T-cell (primary cell): ENCODE data around the gene CIDEA. TPM values are rescaled to one million over a fixed set of nuclear protein-coding genes. Genes with fewer than 3 reads are reported as not detected.

Experiments
- ATAC-seq, 4 experiments: fragments of 200-7000 bp in 3 of 4; fragments of 150-1000 bp in 1 of 4; cut with Tn5 transposase; replicated peaks in 1 of 4; 1 replicate in 3 of 4; 2 replicates in 1 of 4; pipeline ENCODE4 v1.10.0; 2021; ENCODE audit warnings: moderate library complexity in 3 of 4, mild to moderate bottlenecking in 2 of 4, moderate number of reproducible peaks in 1 of 4
- CTCF ChIA-PET, 2 donors: fragments of 300-600 bp; sonication (Branson Sonifier 250); formaldehyde crosslinking; loops; one replicate each; lab custom pipeline; 2022; ENCODE audit warnings: antibody characterized with exemption in 2 of 2; lab: Charles Lee
- POLR2A ChIA-PET, 2 donors: fragments of 300-600 bp; sonication (Branson Sonifier 250); formaldehyde crosslinking; loops; one replicate each; lab custom pipeline; 2022; ENCODE audit warnings: antibody characterized with exemption in 2 of 2; lab: Charles Lee
- DNase-seq, 35 experiments: peaks; one replicate each; pipeline versions ENCODE4 v3.0.0 to v3.0.0-alpha.2; 2013 to 2023
- H3K27ac ChIP-seq: one replicate; pipeline ENCODE4 v1.5.1; 2013; ENCODE audit warnings: low read length
- H3K27me3 ChIP-seq, 2 experiments: replicated peaks in 1 of 2; 1 replicate in 1 of 2; 2 replicates in 1 of 2; pipeline versions ENCODE4 v1.6.1 to v1.7.0; 2013; ENCODE audit warnings: low read length in 1 of 2, mixed read lengths in 1 of 2; ENCODE audit not compliant: control insufficient read depth in 2 of 2, insufficient read depth in 2 of 2; ENCODE audit errors: extremely low read depth in 1 of 2
- H3K36me3 ChIP-seq, 2 donors: 1 replicate in 1 of 2; 2 replicates in 1 of 2; pipeline versions ENCODE4 v1.6.1 to v1.7.0; 2013; ENCODE audit warnings: low read length in 1 of 2; ENCODE audit not compliant: control insufficient read depth in 2 of 2, insufficient read depth in 1 of 2; ENCODE audit errors: extremely low read depth in 1 of 2
- H3K4me1 ChIP-seq, 2 experiments: 1 replicate in 1 of 2; 2 replicates in 1 of 2; pipeline versions ENCODE4 v1.6.1 to v1.7.0; 2013; ENCODE audit warnings: low read length in 2 of 2, mixed read lengths in 1 of 2; ENCODE audit not compliant: insufficient read depth in 2 of 2, control insufficient read depth in 1 of 2; ENCODE audit errors: extremely low read depth in 1 of 2
- H3K4me3 ChIP-seq, 2 donors: 1 replicate in 1 of 2; 2 replicates in 1 of 2; pipeline versions ENCODE4 v1.5.1 to v1.7.0; 2013; ENCODE audit warnings: mild to moderate bottlenecking in 2 of 2, low read length in 1 of 2, moderate library complexity in 1 of 2; ENCODE audit not compliant: control insufficient read depth in 1 of 2; ENCODE audit errors: extremely low read depth in 1 of 2
- H3K9me3 ChIP-seq: 2 replicates; pipeline ENCODE4 v1.7.0; 2013
- H3K27ac Mint-ChIP-seq, 2 donors: one replicate each; pipeline ENCODE4 v1.8.0; 2020 to 2021; ENCODE audit warnings: mild to moderate bottlenecking in 2 of 2, mixed read lengths in 2 of 2
- H3K27me3 Mint-ChIP-seq, 2 donors: one replicate each; pipeline ENCODE4 v1.8.0; 2021 to 2022; ENCODE audit warnings: mixed read lengths in 2 of 2
- H3K36me3 Mint-ChIP-seq: one replicate; pipeline ENCODE4 v1.8.0; 2021; ENCODE audit warnings: mixed read lengths
- H3K4me1 Mint-ChIP-seq, 3 donors: one replicate each; pipeline ENCODE4 v1.8.0; 2020 to 2022; ENCODE audit warnings: mixed read lengths in 3 of 3, mild to moderate bottlenecking in 1 of 3
- H3K4me3 Mint-ChIP-seq, 3 donors: one replicate each; pipeline ENCODE4 v1.8.0; 2020 to 2022; ENCODE audit warnings: mild to moderate bottlenecking in 3 of 3, mixed read lengths in 3 of 3, moderate library complexity in 3 of 3
- H3K9me3 Mint-ChIP-seq, 3 donors: one replicate each; pipeline ENCODE4 v1.8.0; 2020 to 2022; ENCODE audit warnings: mixed read lengths in 3 of 3
- WGBS: methylation state at CpG from one replicate; pipeline ENCODE4 v1.1.5; 2013; ENCODE audit warnings: missing lambda C conversion rate; ENCODE audit not compliant: insufficient coverage; 5-methylcytosine and 5-hydroxymethylcytosine counted together
- total RNA-seq, 35 experiments: library from RNA in 6 of 35; stranded (reverse) in 6 of 35; fragments of 120-200 nt in 1 of 35; gene quantifications; one replicate each; pipeline versions ENCODE4 v1.2.1 to v1.2.4 and lab custom pipeline; 2013 to 2026

The CIDEA gene
- total RNA-seq, 5 donors from 2014 or later (not counting 1 experiment from before 2014, with no cell fraction given): not detected

DNA sequence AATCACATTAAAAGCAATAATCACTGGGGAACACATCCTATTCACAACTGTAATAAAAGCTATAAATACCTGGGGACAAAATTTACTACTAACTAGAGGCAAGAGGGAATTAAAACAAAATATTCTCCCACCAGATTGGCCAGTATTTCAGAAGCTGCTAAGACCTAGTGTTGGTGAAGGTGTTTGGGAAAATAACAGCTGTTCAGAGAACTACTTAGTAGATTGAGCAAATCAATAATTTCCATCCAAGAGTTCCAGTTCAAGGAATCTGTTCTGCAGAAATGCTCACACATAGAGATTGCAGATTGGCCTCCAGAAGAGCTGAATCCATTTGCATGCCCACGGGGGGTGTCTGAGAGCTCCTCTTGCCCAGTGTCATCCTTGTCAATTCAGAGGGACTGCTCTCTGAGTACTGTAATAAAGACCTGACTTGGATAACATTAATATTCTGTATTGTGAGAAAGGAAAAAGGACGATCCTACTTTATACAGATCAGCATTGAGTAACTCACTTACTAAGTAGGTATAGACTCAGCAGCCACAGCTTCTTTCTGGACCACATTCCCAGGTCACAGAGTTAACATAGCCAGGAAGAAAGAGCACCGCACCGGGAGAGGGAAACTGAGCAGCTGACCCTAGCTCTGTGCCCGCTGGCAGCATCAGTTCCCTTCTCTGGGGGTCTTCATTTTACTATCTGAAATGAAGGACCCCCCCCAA lies 59.5 kb downstream of the CIDEA start:
- ATAC-seq (no peak), DNase-seq (no peak)
- no peak overlapping the region for H3K27ac ChIP-seq
- no CpG with 5 or more reads among the region's 5 CpGs for WGBS
- peaks cover 0 to 3% of the 10 kb centered on the region in 2 experiments for H3K4me1 ChIP-seq
- Mint-ChIP-seq H3K4me3 (no peak overlapping the region), H3K9me3 (peaks cover 0 to 12% (median 6%) of the 10 kb centered on the region in 3 donors), H3K27ac (no peak overlapping the region), H3K4me1 (peaks cover 0 to 5% (median 2%) of the 10 kb centered on the region in 3 donors), H3K27me3 (peaks cover 11 to 16% of the 10 kb centered on the region in 2 donors), H3K36me3 (peaks cover 6% of the 10 kb centered on the region)
- H3K27me3 ChIP-seq: peaks cover 3 to 19% of the 10 kb centered on the region in 2 experiments
- no peaks in the 10 kb centered on the region for H3K36me3 ChIP-seq
- ChIA-PET POLR2A (no interaction called here), CTCF (interaction anchor here in 1 of 2 donors (0.6 kb wide), 1 partner anchor 620 kb away, joined by 3 read pairs; no protein-coding TSS in a partner anchor)
- H3K9me3 ChIP-seq: no peaks in the 10 kb centered on the region
- no peak overlapping the region for H3K4me3 ChIP-seq

- ATAC-seq (no peak), DNase-seq (no peak)
- Histone ChIP-seq H3K4me1 (no peaks in the 10 kb centered on the region), H3K27ac (no peak overlapping the region), H3K36me3 (no peaks in the 10 kb centered on the region), H3K4me3 (no peak overlapping the region), H3K27me3 (peaks cover 0 to 12% of the 10 kb centered on the region in 2 experiments), H3K9me3 (no peaks in the 10 kb centered on the region)
- peaks cover 6% of the 10 kb centered on the region for H3K36me3 Mint-ChIP-seq
- ChIA-PET CTCF (interaction anchor here in 1 of 2 donors (0.9 kb wide), 1 partner anchor 13 kb away, joined by 4 read pairs; no protein-coding TSS in a partner anchor), POLR2A (interaction anchor here in 1 of 2 donors (0.6 kb wide), 1 partner anchor 646 kb away, joined by 3 read pairs; no protein-coding TSS in a partner anchor)
- peaks cover 6 to 9% of the 10 kb centered on the region in 2 donors for H3K27me3 Mint-ChIP-seq
- H3K4me1 Mint-ChIP-seq: no peaks in the 10 kb centered on the region
- WGBS: no CpG with 5 or more reads among the region's 1 CpG
- H3K27ac Mint-ChIP-seq: no peak overlapping the region
- H3K4me3 Mint-ChIP-seq: no peak overlapping the region
- H3K9me3 Mint-ChIP-seq: peaks cover 0 to 12% (median 6%) of the 10 kb centered on the region in 3 donors
Observed at GRCh38 chr18:12314591-12315305, 60.6 kb downstream of the CIDEA start.

DNA sequence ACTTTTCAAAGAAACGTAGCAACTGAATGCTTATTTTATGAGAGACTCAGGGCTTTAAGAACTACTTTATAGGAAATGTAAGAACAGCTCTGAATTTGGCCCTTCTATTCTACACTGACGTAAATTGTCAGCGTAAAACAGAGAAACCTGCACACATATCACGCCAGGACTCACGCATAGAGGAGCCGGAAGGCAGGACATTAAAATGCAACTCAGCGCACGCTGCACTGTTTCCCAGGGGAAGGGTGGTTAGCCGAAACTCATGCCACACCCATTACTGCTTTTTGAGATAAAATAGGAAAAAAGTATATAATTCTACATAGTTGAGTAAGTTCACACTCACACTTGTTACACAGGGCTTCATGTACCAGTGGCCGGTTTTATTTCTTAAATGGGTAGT lies 61.3 kb downstream of the CIDEA start:
- H3K27me3 ChIP-seq: peaks cover 0 to 6% of the 10 kb centered on the region in 2 experiments
- peaks cover 0 to 12% (median 6%) of the 10 kb centered on the region in 3 donors for H3K9me3 Mint-ChIP-seq
- H3K4me1 Mint-ChIP-seq: peaks cover 0 to 2% (median 0%) of the 10 kb centered on the region in 3 donors
- H3K4me1 ChIP-seq: no peaks in the 10 kb centered on the region
- H3K36me3 Mint-ChIP-seq: peaks cover 6% of the 10 kb centered on the region
- H3K27ac Mint-ChIP-seq: no peak overlapping the region
- 94% methylated on average over 3 of the region's 10 CpGs for WGBS
- peaks cover 4 to 5% of the 10 kb centered on the region in 2 donors for H3K27me3 Mint-ChIP-seq
- H3K4me3 ChIP-seq: no peak overlapping the region
- H3K9me3 ChIP-seq: no peaks in the 10 kb centered on the region
- POLR2A ChIA-PET: no interaction called here
- H3K27ac ChIP-seq: no peak overlapping the region
- no peak overlapping the region for H3K4me3 Mint-ChIP-seq
- DNase-seq (no peak), ATAC-seq (no peak)
- H3K36me3 ChIP-seq: no peaks in the 10 kb centered on the region
- CTCF ChIA-PET: interaction anchor here in 1 of 2 donors (0.9 kb wide), 1 partner anchor 12 kb away, joined by 4 read pairs; no protein-coding TSS in a partner anchor

GRCh38 chr18:12315911-12316310 lies 61.8 kb downstream of the CIDEA start:
- H3K4me3 Mint-ChIP-seq: no peak overlapping the region
- H3K9me3 ChIP-seq: no peaks in the 10 kb centered on the region
- peaks cover 0 to 2% (median 0%) of the 10 kb centered on the region in 3 donors for H3K4me1 Mint-ChIP-seq
- no peak overlapping the region for H3K4me3 ChIP-seq
- no peaks in the 10 kb centered on the region for H3K4me1 ChIP-seq
- no peak for ATAC-seq
- no peak overlapping the region for H3K27ac ChIP-seq
- H3K36me3 ChIP-seq: no peaks in the 10 kb centered on the region
- H3K27me3 ChIP-seq: peaks cover 0 to 2% of the 10 kb centered on the region in 2 experiments
- POLR2A ChIA-PET: no interaction called here
- no peak overlapping the region for H3K27ac Mint-ChIP-seq
- H3K27me3 Mint-ChIP-seq: peaks cover 0 to 5% of the 10 kb centered on the region in 2 donors
- WGBS: 92% methylated on average over 5 of the region's 5 CpGs
- H3K9me3 Mint-ChIP-seq: peaks cover 0 to 12% (median 6%) of the 10 kb centered on the region in 3 donors
- DNase-seq: no peak
- H3K36me3 Mint-ChIP-seq: peaks cover 8% of the 10 kb centered on the region
- CTCF ChIA-PET: no interaction called here

DNA sequence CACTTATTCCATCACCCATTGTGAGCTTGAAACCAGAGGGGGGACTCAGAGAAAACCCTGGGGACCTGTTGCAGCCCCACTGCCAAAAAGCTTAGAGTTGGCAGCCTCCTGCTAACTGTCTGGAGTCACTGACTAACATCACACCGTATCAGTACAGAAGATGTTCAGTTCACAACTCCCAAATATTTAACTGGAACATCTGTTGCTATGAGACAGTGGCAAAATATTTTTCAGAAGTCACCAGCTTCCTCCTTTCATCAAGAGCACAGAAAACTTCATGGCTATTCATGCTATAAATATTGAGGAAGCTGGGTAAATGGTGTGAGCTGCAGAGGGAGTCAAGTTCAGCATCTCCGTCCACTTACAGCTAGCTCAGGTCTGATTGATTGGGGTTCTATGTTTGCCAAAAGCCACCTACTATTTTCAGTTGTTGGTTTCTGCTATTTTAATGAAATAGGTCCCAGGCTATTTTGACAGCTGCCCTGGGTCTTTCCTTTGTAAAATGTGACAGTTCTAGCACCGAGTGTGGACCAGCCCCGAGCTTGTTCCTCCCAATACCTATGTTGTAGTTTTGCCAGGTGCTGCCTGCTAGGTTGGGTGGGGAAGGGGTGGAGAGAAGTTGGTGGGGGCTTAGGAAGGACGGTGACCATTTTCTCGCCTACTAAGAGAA lies 63.6 kb downstream of the CIDEA start:
- DNase-seq (no peak), ATAC-seq (peak in 1 of 4 experiments; percentile 27)

GRCh38 chr18:12318334-12318697 lies 64.2 kb downstream of the CIDEA start:
- Histone ChIP-seq H3K9me3 (no peaks in the 10 kb centered on the region), H3K36me3 (no peaks in the 10 kb centered on the region), H3K27me3 (peaks cover 0 to 2% of the 10 kb centered on the region in 2 experiments), H3K27ac (no peak overlapping the region), H3K4me3 (no peak overlapping the region), H3K4me1 (no peaks in the 10 kb centered on the region)
- ATAC-seq (no peak), DNase-seq (no peak)
- Mint-ChIP-seq H3K27me3 (no peaks in the 10 kb centered on the region), H3K4me3 (no peak overlapping the region), H3K9me3 (peaks cover 0 to under 1% (median 0%) of the 10 kb centered on the region in 3 donors), H3K36me3 (peaks cover 11% of the 10 kb centered on the region), H3K27ac (no peak overlapping the region), H3K4me1 (peaks cover 0 to 2% (median 0%) of the 10 kb centered on the region in 3 donors)
- 54% methylated on average over 5 of the region's 5 CpGs for WGBS
- ChIA-PET CTCF (no interaction called here), POLR2A (no interaction called here)

More for the DNA sequence above, 63.6 kb downstream of the CIDEA start:
- Mint-ChIP-seq H3K36me3 (peaks cover 10% of the 10 kb centered on the region), H3K27me3 (no peaks in the 10 kb centered on the region), H3K27ac (no peak overlapping the region), H3K4me1 (peaks cover 0 to 2% (median 0%) of the 10 kb centered on the region in 3 donors), H3K4me3 (no peak overlapping the region), H3K9me3 (peaks cover 0 to 6% (median 3%) of the 10 kb centered on the region in 3 donors)
- H3K27me3 ChIP-seq: peaks cover 0 to 2% of the 10 kb centered on the region in 2 experiments
- ChIA-PET POLR2A (no interaction called here), CTCF (interaction anchor here in 1 of 2 donors (1.0 kb wide), 1 partner anchor 10 kb away, joined by 3 read pairs; no protein-coding TSS in a partner anchor)
- no peaks in the 10 kb centered on the region for H3K4me1 ChIP-seq
- H3K27ac ChIP-seq: no peak overlapping the region
- no peaks in the 10 kb centered on the region for H3K9me3 ChIP-seq
- no peaks in the 10 kb centered on the region for H3K36me3 ChIP-seq
- no peak overlapping the region for H3K4me3 ChIP-seq
- WGBS: 20% methylated on average over 2 of the region's 6 CpGs
